ENCODE results near the gene PTGDS.

Gene PTGDS

GRCh38 chr9:136946228-136947027 is 30.9 kb upstream of the PTGDS start:
- DNase-seq, result no peak

- DNase-seq, result no peak
Measured at GRCh38 chr9:136947028-136947891, 30.0 kb upstream of the PTGDS start.

GRCh38 chr9:136947955-136948510 is 29.3 kb upstream of the PTGDS start:
- peak; percentile 44 for DNase-seq

DNA sequence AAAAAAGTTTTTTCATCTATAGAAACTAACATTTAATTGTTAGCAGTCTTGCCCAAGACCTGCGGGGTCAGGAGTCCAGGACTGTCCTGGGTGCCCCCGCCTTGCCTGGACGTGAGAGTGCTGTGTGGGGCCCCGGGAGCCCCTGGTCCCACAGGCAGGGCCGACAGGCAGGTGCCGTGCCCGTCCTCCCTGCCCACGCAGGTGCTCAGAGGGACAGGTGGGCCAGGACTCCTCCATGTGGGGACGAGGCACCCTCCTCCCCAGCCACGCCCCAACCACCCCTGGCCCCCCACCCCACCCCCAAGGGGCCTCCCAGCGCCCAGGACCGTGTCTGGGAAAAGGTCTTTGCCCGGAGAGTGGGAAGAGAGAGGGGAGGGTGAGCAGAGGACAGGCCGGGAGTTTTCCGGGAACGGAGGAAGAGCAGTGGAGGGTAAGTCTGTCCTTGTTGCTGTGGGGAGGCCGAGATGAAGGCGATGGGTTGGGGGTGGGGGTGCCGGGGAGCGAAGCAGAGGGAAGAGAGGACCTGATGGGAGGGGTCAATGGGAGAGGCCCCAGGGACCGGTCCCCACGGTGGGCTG is 28.0 kb upstream of the PTGDS start:
- no peak for DNase-seq

DNA sequence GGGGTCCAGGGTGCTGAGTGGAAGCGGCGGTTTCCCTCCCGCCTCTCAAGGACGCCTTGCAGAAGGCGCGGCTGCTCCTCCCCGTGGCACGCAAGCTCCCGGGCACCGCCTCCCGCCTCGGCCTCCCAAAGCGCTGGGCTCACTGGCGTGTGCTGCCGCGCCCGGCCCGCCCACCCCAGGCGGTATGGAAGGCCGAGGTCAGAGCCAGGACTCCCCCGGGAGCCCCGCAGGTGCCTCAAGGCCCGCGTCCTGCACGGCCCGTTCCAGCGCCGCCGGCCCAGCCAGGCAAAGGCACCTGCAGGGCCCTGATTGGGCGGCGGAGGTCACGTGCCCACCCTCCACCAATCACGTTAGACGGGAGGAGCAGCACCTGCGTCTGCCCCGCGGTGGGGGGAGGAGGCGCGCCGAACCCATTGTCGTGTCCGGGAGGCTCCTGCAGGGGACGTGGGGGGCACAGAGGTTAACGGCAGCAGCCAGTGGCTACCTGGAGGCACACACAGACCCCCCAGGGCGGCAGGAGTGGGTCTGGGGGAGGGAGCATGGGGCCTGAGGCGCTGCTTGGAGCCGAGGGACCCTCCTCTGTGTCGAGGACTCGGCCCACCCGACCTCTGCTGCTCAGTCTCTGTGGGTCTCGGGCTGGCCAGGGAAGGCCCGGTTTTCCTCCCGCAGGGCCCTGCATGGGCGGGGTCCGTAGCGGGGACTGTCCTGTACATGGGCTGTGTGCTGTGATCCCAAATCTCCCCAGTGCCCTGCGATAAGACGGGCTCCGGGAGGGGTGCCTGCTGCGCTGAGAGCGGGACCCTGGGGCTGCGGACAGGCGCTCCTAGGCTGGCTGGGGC is 27.3 kb upstream of the PTGDS start:
- DNase-seq, result peak; percentile 86

DNA sequence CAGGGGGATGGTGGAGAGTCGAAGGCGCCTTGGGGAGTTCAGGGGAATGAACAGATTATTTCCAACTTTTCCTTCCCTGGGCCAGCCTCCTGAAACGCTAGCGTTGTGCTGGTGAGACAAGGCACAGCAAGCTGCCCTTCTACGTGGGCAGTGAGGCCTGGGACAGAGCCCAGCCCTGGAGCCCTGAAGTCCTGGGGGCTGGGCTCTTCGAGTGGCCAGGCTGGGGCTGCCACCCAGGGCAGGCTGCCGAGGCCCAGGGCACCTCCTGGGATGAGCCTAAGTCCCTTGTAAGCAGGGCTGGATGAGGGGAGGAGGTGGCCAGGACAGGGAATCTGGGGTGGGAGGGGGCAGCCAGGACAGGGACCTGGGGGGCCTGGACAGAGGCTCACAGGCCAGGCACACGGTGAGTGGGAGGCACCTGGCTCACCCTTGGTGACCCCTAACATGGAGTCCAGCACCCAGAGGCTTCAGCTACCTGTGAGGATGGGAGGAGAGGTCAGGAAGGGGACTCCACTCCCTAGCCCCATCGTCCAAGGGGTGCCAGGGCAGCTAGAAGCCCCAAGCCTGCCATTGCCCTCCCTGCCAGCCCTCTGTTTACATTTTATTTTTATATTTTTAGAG is 26.5 kb upstream of the PTGDS start:
- no peak for DNase-seq

- no peak for DNase-seq
Measured at GRCh38 chr9:136951541-136952320, 25.6 kb upstream of the PTGDS start, which contains the start of gene LCN12. LCN12 (plus strand) TSS chr9:136952273; CDS start chr9:136952328, 55 bp downstream.

DNA sequence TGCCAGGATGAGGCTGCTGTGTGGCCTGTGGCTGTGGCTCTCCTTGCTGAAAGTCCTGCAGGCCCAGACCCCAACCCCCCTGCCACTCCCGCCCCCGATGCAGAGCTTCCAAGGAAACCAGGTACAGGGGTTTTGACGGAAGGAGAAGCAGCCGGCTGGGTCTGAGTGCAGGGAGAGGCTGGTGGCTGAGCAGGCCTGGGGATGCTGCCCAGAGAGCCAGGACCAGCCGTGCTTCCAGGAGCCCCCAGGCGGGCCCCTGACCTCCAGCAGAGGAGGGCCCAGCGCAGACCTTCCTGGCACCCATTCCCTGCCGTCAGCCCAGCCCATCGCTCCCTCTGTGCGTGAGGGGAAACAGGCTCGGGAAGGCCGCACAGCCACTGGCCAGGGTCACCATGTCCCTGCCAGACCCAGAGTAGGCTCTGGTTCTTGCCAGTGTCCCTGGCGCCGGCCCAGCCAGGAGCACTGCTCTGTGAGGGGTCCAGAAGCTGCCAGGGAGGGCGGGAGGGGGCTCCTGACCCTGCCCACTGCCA is 24.9 kb upstream of the PTGDS start:
- no peak for DNase-seq

DNA sequence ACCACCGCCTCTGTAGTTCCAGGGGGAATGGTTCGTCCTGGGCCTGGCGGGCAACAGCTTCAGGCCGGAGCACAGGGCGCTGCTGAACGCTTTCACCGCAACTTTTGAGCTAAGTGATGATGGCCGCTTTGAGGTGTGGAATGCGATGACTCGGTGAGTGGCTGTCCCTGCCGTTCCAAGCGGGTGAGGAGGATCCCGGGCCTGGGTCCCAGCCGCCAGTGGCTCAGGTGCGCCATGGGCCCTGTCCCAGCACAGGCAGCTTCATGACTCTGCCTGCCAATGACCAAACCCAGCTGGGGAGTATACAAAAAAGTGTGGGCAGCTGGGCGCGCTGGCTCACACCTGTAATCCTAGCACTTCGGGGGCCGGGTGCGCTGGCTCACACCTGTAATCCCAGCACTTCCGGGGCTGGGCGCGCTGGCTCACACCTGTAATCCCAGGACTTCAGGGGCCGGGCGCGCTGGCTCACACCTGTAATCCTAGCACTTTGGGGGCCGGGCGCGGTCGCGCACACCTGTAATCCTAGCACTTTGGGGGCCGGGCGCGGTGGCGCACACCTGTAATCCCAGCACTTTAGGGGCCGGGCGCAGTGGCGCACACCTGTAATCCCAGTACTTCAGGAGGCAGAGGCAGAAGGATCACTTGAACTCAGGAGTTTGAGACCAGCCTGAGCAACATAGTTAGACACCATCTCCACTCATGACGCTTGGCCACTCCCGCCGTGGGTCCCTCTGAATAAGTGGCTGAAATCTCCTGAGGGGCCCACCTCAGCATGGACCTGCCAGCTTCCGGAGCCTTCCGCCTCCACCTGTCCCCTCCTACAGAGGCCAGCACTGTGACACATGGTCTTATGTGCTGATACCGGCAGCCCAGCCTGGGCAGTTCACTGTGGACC is 24.2 kb upstream of the PTGDS start:
- DNase-seq, result no peak

DNA sequence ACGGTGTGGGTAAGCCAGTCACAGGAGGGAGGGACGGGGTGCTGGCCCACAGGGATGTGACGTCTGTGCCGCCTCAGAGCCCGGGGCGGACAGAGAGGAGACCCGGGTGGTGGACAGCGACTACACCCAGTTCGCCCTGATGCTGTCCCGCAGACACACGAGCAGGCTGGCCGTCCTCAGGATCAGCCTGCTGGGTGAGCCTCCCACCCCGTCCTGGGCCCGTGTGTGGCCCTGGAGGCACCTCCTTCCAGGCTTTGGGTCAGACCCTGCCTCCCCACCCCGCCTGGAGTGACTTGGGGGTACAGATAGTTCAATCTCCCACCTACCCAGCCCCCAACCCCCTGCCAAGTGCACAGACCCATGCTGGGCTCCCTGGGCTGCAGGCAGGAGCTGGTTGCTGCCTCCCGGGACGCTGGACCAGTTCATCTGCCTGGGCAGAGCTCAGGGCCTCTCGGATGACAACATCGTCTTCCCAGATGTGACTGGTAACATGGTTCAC is 23.5 kb upstream of the PTGDS start:
- DNase-seq, result no peak

DNA sequence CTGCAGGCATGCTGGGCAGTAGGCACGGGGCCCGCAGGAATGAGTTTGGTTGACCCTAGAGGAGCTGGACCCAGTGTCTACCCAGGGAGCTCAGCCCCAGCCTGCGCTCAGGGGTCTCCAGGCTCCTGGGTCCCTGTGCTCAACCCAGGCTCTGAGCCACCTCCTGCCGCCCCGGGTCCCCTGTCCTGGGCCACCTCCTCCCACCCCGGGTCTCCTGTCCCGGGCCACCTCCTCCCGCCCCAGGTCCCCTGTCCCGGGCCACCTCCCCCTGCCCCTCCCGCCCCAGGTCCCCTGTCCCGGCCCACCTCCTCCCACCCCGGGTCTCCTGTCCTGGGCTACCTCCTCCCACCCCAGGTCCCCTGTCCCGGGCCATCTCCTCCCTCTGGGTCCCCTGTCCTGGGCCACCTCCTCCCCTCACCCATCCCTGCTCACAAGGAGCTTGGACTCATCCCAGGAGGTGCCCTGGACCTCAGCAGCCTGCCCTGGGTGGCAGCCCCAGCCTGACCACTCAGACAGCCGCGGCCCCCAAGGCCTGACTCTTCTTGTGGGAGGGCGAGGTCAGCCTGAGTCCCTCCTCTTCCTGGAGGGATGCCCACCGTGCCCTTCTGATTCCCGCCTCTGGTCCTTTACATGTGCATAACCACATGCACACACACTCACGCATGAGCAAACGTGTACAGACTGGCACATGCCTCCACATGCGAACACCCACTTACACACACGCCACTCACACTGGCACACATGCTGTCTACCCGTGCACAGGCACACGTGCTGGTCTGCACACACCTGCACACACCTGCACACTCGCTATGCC is 22.8 kb upstream of the PTGDS start:
- DNase-seq, result no peak

- DNase-seq, result no peak
Measured at GRCh38 chr9:136955202-136955942, 21.9 kb upstream of the PTGDS start.

DNA sequence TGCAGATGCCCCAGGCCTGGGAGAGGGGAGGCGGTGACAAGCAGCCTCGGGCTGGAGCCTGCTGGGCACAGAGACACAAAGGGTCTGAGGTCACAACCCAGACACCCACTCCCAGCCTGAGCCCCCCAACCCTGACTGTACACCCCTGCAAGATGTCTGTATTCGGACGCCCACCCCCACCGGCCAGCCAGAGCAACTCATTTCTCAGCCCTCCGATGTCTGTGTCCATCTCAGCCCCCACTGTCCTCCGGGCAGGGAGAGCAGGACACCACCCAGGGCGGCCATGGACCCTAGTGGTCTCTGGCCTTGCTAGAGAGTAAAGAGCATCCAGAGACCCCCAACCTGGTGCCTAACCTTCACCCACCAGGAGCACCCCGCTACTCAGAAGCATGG is 21.4 kb upstream of the PTGDS start:
- DNase-seq, result no peak

GRCh38 chr9:136956604-136957003 is 20.7 kb upstream of the PTGDS start:
- DNase-seq, result no peak

- no peak for DNase-seq
Measured at GRCh38 chr9:136957461-136957860, 19.8 kb upstream of the PTGDS start.

DNA sequence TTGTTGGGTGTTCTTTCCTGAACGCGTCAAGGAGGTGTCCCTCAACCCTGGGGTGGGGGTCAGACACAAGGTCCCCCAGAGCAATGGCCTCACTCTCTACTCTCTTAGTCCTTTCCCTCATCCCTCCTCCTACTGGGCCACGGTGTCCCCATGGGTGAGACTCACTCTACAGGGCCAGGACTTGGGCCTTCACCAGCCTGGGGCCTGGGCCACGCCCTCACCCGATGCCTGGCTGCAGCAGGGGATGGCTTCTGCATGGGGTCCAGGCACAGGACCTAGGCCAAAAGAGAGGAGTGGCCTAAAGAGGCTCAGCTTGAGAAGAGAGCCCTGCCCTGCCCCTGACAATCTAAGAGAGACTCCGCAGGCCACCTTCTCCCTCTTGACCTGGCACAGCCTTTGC is 19.4 kb upstream of the PTGDS start:
- DNase-seq, result no peak

DNA sequence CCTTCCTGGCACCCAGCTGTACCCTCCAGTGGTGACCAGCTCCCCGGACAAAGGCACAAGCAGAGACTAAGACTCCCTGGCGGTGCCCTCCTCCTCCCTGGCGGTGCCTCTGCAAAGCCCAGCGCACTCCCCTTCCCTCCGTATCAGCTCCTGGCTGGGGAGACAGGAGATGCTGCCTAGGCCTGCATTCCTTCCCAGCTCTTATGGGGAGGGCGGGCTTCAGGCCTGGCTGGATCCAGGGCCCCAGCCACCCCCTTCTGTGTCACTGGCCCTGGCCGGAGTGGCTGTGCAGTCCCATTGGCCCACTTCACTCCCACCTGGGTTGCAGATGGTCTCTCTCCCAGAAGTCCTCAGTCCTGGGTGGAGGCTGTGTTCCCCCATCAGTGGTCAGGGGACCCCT is 18.8 kb upstream of the PTGDS start:
- DNase-seq, result no peak
